OCI-LY1 (cell line): ENCODE results near the gene GCDH.

Experiments used
- H2AFZ ChIP-seq: fragments of 200-600 bp; sonication (generic), shearing (Covaris generic); 2 replicates; pipeline ENCODE4 v1.6.0; 2014; ENCODE audit warnings: antibody characterized with exemption, mild to moderate bottlenecking, low read length
- H3F3A ChIP-seq: fragments of 200-600 bp; sonication (generic), shearing (Covaris generic); 2 replicates; pipeline ENCODE4 v1.6.0; 2014; ENCODE audit warnings: mild to moderate bottlenecking, antibody characterized with exemption, low read length, moderate library complexity; ENCODE audit not compliant: insufficient read depth
- H3K27ac ChIP-seq: fragments of 200-600 bp; sonication (generic); 2 replicates; pipeline ENCODE4 v1.5.1; 2014; ENCODE audit warnings: low read length, mixed run types, mild to moderate bottlenecking, low read depth; ENCODE audit not compliant: poor library complexity, severe bottlenecking
- H3K27me3 ChIP-seq: fragments of 200-600 bp; sonication (generic); 2 replicates; pipeline ENCODE4 v1.6.0; 2014; ENCODE audit warnings: antibody characterized with exemption, mild to moderate bottlenecking, low read length, moderate library complexity; ENCODE audit not compliant: insufficient read depth
- H3K36me3 ChIP-seq: fragments of 200-600 bp; sonication (generic); 2 replicates; pipeline ENCODE4 v1.6.1; 2014; ENCODE audit warnings: mild to moderate bottlenecking, antibody characterized with exemption, low read length, moderate library complexity, mixed read lengths; ENCODE audit not compliant: insufficient read depth
- H3K4me1 ChIP-seq: fragments of 200-600 bp; sonication (generic); 2 replicates; pipeline ENCODE4 v1.5.1; 2014; ENCODE audit warnings: mild to moderate bottlenecking, low read length, moderate library complexity; ENCODE audit not compliant: insufficient read depth, severe bottlenecking
- H3K4me2 ChIP-seq: fragments of 200-600 bp; sonication (generic), shearing (Covaris generic); 2 replicates; pipeline ENCODE4 v1.6.1; 2014; ENCODE audit warnings: low read length
- H3K4me3 ChIP-seq: fragments of 200-600 bp; sonication (generic); 2 replicates; pipeline ENCODE4 v1.5.1; 2014; ENCODE audit warnings: low read length, low read depth, mild to moderate bottlenecking, mixed read lengths; ENCODE audit not compliant: poor library complexity, severe bottlenecking
- H3K79me2 ChIP-seq: fragments of 200-600 bp; shearing (Covaris generic); 2 replicates; pipeline ENCODE4 v1.6.1; 2016; ENCODE audit warnings: mixed run types, low read length, mixed read lengths; ENCODE audit not compliant: insufficient read depth
- H3K9ac ChIP-seq: fragments of 200-600 bp; sonication (generic), shearing (Covaris generic); 2 replicates; pipeline ENCODE4 v1.6.1; 2014; ENCODE audit warnings: mild to moderate bottlenecking, low read length, mixed read lengths
- H3K9me2 ChIP-seq: fragments of 200-600 bp; sonication (generic), shearing (Covaris generic); 2 replicates; pipeline ENCODE4 v1.6.1; 2014; ENCODE audit warnings: low read depth, mild to moderate bottlenecking, low read length, mixed read lengths
- H3K9me3 ChIP-seq: fragments of 200-600 bp; shearing (Covaris generic); 2 replicates; pipeline ENCODE4 v1.6.1; 2014; ENCODE audit warnings: low read length, mixed read lengths
- H4K20me1 ChIP-seq: fragments of 200-600 bp; sonication (generic), shearing (Covaris generic); 2 replicates; pipeline ENCODE4 v1.6.0; 2016; ENCODE audit warnings: mild to moderate bottlenecking, low read length; ENCODE audit not compliant: insufficient read depth
- CTCF ChIP-seq: fragments of 200-600 bp; sonication (generic), shearing (Covaris generic); IDR thresholded peaks from 2 replicates; pipeline ENCODE4 v1.5.1; 2017; ENCODE audit warnings: mild to moderate bottlenecking, antibody characterized with exemption, low read length, moderate library complexity, mixed read lengths
- EZH2 ChIP-seq: fragments of 200-600 bp; sonication (generic), shearing (Covaris generic); IDR thresholded peaks from 2 replicates; pipeline ENCODE4 v1.8.0; 2017; ENCODE audit warnings: borderline replicate concordance, mixed run types, mild to moderate bottlenecking, antibody characterized with exemption, low read length, moderate library complexity, mixed read lengths

GCDH gene

GRCh38 chr19:12864143-12864542 lies 26.8 kb upstream of the GCDH start:
- no peak overlapping the region for H3K27ac ChIP-seq
- no peak overlapping the region for H3K4me3 ChIP-seq
- peaks cover 10% of the 10 kb centered on the region for H3K4me1 ChIP-seq
- H2AFZ ChIP-seq, result no peak overlapping the region
- H3K79me2 ChIP-seq, result no peaks in the 10 kb centered on the region
- H3F3A ChIP-seq, result no peaks in the 10 kb centered on the region
- H3K9me3 ChIP-seq, result no peaks in the 10 kb centered on the region
- TF ChIP-seq CTCF (no peak), EZH2 (no peak)
- H3K27me3 ChIP-seq, result no peaks in the 10 kb centered on the region
- H3K4me2 ChIP-seq, result no peak overlapping the region
- H3K36me3 ChIP-seq, result peaks cover 16% of the 10 kb centered on the region
- H3K9ac ChIP-seq, result no peak overlapping the region
- H3K9me2 ChIP-seq, result no peaks in the 10 kb centered on the region
- no peaks in the 10 kb centered on the region for H4K20me1 ChIP-seq

- Histone ChIP-seq H3K9me3 (no peaks in the 10 kb centered on the region), H2AFZ (no peak overlapping the region), H3K27ac (no peak overlapping the region), H3K4me3 (no peak overlapping the region), H3K9me2 (no peaks in the 10 kb centered on the region), H4K20me1 (no peaks in the 10 kb centered on the region), H3K9ac (no peak overlapping the region), H3K36me3 (peaks cover 8% of the 10 kb centered on the region; the same call in 1 of the 2 replicates), H3K4me2 (no peak overlapping the region), H3K27me3 (no peaks in the 10 kb centered on the region), H3K79me2 (no peaks in the 10 kb centered on the region), H3K4me1 (peaks cover 10% of the 10 kb centered on the region), H3F3A (no peaks in the 10 kb centered on the region)
- TF ChIP-seq EZH2 (no peak), CTCF (peak; percentile 36; the same call in 1 of the 2 replicates)
Observed at GRCh38 chr19:12864721-12865715, 25.9 kb upstream of the GCDH start.

- Histone ChIP-seq H3K9ac (no peak overlapping the region), H3K4me3 (no peak overlapping the region), H4K20me1 (no peaks in the 10 kb centered on the region)
Observed at GRCh38 chr19:12865746-12866415, 25.1 kb upstream of the GCDH start.

More at GRCh38 chr19:12865746-12866415, 25.1 kb upstream of the GCDH start:
- Histone ChIP-seq H2AFZ (no peak overlapping the region), H3K9me2 (no peaks in the 10 kb centered on the region), H3K4me2 (no peak overlapping the region), H3K9me3 (no peaks in the 10 kb centered on the region), H3K4me1 (peaks cover 10% of the 10 kb centered on the region), H3K27ac (no peak overlapping the region), H3K79me2 (no peaks in the 10 kb centered on the region), H3K27me3 (no peaks in the 10 kb centered on the region), H3K36me3 (0 out of 2 replicates have a peak, but pooled peaks cover 4% of the 10 kb centered on the region), H3F3A (no peaks in the 10 kb centered on the region)
- TF ChIP-seq CTCF (no peak), EZH2 (no peak)
